HS-27A (cell line): Measurements from ENCODE around the gene EGR4.

Experiments
- DNase-seq: peaks from one replicate; pipeline ENCODE4 v3.0.0-alpha.2; 2012; ENCODE audit warnings: low read depth, missing footprints

Gene EGR4

DNA sequence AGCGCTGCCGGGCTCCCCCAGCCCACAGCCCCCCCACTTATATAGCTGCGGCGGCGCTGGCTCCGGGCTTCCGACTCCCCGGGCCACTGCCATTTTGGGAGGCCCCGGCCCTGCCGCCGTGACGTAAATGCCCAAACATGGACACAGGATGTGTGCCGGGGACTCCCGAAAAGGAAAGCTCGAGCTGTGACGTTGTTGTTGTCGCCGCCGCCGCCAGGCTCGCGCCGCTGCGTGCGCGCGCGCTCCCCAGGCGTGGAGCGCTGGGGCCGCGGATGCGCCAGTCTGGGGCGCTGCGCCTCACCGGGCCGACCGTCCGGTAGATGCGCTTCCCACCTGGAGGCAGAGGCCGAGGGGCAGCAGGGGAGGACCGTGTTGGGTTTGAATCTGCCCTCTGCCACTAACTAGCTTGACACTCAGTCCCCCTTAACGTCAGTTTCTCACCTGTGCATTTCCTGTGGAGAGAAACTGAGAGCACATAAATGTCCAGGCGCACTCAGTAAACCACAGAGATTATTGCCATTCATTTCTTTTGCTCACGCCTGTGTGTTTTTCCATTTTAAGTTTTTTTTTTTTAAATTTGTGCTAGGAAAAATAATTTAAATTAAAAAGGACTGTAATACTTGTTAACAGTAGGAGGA is at the start of gene EGR4:
Gene EGR4 (minus strand): TSS at position 15 of the 638 bp plus-strand sequence. CDS start 231 bp downstream, outside the sequence.
- no peak for DNase-seq

GRCh38 chr2:73341039-73341438 is 47.7 kb upstream of the EGR4 start:
- DNase-seq = no peak

DNA sequence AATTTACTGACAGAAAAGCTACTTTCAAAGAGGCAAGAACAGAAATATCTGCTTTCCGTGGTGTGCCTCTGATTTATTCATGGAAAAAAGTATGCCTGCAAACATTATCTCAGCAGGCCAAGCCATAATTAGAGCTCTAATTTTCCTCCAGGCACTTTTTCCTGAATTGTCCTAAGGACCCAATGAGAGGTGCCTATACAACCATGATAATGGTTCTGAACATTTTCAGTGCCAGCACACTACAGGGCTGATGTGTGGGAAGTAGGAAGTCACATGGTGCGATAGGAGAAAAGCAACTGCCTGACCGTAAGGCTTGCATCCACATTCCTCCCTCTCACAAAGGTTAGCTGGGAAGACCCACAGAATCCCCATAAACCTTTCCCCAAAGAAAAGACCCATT is 45.9 kb upstream of the EGR4 start:
- no peak for DNase-seq

- no peak for DNase-seq
These were observed 44.5 kb upstream of the EGR4 start for GRCh38 chr2:73337828-73338227.

GRCh38 chr2:73334620-73335019 is 41.3 kb upstream of the EGR4 start:
- DNase-seq = no peak

GRCh38 chr2:73334045-73334444 is 40.7 kb upstream of the EGR4 start:
- no peak for DNase-seq

DNA sequence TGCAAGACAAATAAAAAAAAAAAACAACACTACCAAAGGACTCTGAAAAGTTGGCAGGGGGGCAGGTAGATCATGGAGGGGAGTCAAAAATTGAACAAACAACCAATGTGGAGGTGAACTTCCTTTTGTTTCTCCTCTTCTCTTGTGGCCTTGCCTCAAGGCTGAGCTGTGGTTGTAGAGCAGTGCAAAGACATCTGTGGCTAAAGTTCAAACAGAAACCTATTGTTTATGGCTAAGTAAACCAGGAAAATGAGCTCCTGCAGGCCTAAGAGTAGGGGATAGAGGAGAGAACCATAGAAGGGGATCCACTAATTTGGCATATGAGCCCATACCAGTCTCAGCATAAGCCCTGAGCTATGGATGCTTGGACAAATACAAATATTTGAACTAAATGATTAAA is 40.2 kb upstream of the EGR4 start:
- DNase-seq = no peak

GRCh38 chr2:73324126-73324725 is 30.9 kb upstream of the EGR4 start:
- DNase-seq = no peak

GRCh38 chr2:73323551-73323950 is 30.2 kb upstream of the EGR4 start:
- DNase-seq = no peak

DNA sequence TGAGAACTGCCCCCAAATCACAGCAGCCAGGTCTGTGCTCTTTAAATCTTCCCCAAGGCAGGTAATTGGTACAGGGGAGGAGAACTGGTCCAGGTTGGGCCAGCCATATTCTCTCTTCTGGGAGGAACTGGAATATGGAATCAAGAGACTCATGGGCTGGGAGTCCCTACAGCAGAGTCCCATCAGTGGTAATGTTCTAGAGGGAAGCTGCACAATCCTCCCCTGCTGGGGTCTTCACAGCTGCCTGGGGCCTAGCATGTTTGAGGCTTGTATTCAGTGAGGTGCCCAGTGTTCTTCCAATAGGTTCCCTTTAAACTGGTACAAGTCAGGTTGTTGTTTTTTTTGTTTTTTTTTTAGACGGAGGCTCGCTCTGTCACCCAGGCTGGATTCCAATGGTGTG is 21.1 kb upstream of the EGR4 start:
- DNase-seq = no peak

- no peak for DNase-seq
These were observed 14.4 kb upstream of the EGR4 start for GRCh38 chr2:73307720-73308119.

DNA sequence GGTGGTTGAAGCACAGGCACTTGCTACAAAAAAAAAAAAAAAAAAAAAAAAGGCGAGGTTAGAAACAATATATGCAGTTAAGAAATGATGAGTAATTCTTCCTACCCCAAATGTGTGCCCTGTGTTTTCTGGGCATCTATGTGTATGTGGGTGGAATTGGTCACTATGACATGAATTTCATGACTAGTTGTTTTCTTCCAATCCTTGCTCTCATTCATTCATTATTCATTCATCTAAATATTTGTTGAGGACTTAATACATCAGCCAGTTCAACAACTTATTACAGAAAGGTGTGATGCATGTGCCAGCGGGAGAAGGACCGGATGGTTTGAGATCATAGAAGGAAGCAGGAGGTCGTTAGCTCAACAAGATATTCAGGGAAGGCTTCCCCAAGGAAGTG is 8.3 kb upstream of the EGR4 start:
- DNase-seq = no peak

GRCh38 chr2:73300926-73301325 is 7.6 kb upstream of the EGR4 start:
- no peak for DNase-seq

DNA sequence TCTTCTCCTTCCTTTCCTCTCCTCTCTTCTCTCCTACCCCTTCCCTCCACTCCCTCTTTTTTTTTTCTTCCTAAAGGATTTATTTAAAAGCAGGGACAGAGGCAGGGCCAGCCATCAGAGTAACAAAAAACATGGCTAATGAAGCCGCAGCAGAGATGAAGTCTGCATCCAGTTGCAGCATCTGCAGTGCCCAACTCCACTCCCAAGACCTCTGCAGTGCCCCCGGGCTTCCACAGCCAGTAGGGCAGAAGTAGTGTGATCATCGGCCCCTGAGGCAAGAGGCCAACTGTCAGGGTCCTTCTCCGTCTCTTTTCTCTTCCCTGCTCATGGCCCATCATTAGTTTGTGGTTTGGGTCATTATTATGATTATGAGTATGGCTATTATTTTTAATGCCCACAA is 4.2 kb upstream of the EGR4 start:
- no peak for DNase-seq

- DNase-seq = no peak
These were observed 3.8 kb upstream of the EGR4 start for GRCh38 chr2:73297151-73297559.

- DNase-seq = no peak
These were observed 2.5 kb upstream of the EGR4 start for GRCh38 chr2:73295751-73296400.

- no peak for DNase-seq
These were observed 891 bp upstream of the EGR4 start for GRCh38 chr2:73294239-73294638.

DNA sequence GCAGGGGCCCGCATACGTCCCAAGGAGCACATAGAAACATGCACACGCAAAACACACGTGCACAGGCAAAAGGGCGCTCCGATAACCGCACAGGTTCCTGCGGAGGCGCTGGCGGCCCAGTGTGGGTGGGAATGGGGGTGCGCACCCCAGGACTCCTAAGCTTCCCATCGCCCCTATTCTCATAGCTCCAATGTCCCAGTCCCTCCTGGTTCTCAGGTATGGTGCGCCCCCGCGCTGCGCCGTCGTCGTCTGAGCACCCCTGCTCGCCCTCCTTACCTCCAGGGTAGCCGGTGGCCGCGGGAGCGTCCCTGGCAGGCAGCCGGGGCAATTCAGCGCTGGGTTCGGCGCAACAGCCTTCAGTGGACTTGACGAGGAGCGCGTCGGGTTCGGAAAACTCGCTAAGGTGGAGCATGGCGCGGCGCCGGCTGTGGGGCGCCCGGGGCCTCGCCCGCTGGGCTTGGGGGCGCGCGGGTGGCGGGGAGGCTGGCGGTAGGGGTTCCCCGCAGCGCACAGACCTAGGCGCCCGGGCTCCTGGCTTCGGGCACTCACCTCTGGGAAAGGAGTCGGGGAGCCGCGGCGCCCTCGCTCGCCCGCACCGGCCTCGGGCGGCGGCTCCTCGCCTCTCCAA is 328 bp downstream of the EGR4 start:
- no peak for DNase-seq

DNA sequence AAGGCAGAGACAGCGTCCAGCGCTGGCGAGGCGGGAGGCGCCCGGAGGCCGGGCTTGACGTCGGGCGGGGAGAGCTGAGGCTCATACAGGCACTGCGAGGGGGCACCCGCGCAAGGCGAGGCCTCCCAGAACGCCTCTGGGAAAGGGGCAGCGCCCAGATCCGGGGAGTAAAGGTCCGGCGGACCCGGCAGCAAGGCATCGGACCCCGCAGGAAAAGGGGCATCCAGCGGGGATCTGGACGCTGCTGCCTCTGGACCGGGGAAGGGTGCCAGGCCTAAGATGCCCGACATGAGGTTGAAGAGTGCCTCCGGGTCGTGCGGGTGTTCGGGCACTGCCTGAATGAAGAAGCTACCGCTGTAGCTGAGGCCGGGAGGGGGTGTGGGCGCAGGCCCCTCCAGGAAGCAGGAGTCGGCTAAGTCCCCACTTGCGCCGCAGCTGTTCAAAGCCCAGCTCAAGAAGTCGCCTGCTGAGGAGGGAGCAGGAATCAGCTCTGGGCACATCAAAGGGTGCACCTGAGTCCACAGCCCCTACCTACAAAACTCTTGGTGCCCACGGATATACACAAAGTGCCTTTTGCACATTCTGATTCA is 937 bp downstream of the EGR4 start:
- DNase-seq = no peak

- no peak for DNase-seq
These were observed 1.7 kb downstream of the EGR4 start for GRCh38 chr2:73291461-73292315.

GRCh38 chr2:73291093-73291460 is 2.3 kb downstream of the EGR4 start:
- DNase-seq = no peak
